Muscle of leg (tissue), 16 donors: ENCODE data around the gene PTPN6. TPM values are rescaled to one million over a fixed set of nuclear protein-coding genes. Genes with fewer than 3 reads are reported as not detected.
A peak's percentile ranks its signal among the peaks of the same experiment; 100 is the strongest.
"Not testable (repeated sequence)": the region's sequence is repeated elsewhere in the genome, so short reads cannot be mapped to it uniquely, and the experiment has no call there.

Experiments
- DNase-seq: peaks from one replicate; pipeline ENCODE4 v3.0.0; 2013
- H3K27ac ChIP-seq: one replicate; pipeline ENCODE4 v1.5.1; 2013; ENCODE audit warnings: mild to moderate bottlenecking, low read length, control low read depth
- H3K27me3 ChIP-seq: one replicate; pipeline ENCODE4 v1.6.1; 2013; ENCODE audit warnings: low read length; ENCODE audit not compliant: control insufficient read depth, insufficient read depth
- H3K36me3 ChIP-seq: one replicate; pipeline ENCODE4 v1.6.1; 2013; ENCODE audit warnings: low read length; ENCODE audit not compliant: control insufficient read depth, insufficient read depth
- H3K4me1 ChIP-seq: one replicate; pipeline ENCODE4 v1.6.1; 2013; ENCODE audit warnings: low read length; ENCODE audit not compliant: control insufficient read depth, insufficient read depth
- H3K4me3 ChIP-seq: one replicate; pipeline ENCODE4 v1.5.1; 2013; ENCODE audit warnings: low read length, control low read depth
- H3K9me3 ChIP-seq: replicated peaks from 2 replicates; pipeline ENCODE4 v1.6.1; 2013; ENCODE audit warnings: low read depth, low read length; ENCODE audit not compliant: control insufficient read depth
- WGBS: methylation state at CpG from one replicate; pipeline ENCODE4 v1.1.5; 2013; ENCODE audit warnings: missing lambda C conversion rate; ENCODE audit not compliant: insufficient coverage; 5-methylcytosine and 5-hydroxymethylcytosine counted together
- long read RNA-seq, 11 donors: transcript quantifications; one replicate each; lab custom pipeline, GENCODE V29; 2026
- polyA plus RNA-seq, 8 donors: library from polyadenylated mRNA; unstranded; fragments of 120-200 nt; gene quantifications; one replicate each; pipeline versions ENCODE4 v1.2.1 to v1.2.3, GENCODE V29; 2013; ENCODE audit warnings: inconsistent platforms in 1 of 8, low replicate concordance in 1 of 8; ENCODE audit not compliant: insufficient read length in 8 of 8, insufficient read depth in 1 of 8
- total RNA-seq: library from RNA; stranded (reverse); fragments of 120-200 nt; gene quantifications from one replicate; pipeline ENCODE4 v1.2.4, GENCODE V29; 2013

Gene PTPN6
- 5.8 TPM for total RNA-seq
- 1 to 10 TPM; 4.0 to 8.1 (median 6.0) TPM for polyA plus RNA-seq
- long read RNA-seq, donor 1, result 0 reads
- long read RNA-seq, donor 2, result 0 reads
- long read RNA-seq, donor 3, partial matches to known transcripts, result 0 of 1 reads
- long read RNA-seq, donor 3, other reads (novel, unspliced or antisense), result 0 of 1 reads
- long read RNA-seq, donor 4, partial matches to known transcripts, result 0 of 3 reads
- long read RNA-seq, donor 4, other reads (novel, unspliced or antisense), result 0 of 3 reads
- long read RNA-seq, donor 5, partial matches to known transcripts, result 0 of 1 reads
- long read RNA-seq, donor 5, other reads (novel, unspliced or antisense), result 0 of 1 reads
- long read RNA-seq, donor 6, result 0 reads
- long read RNA-seq, donor 7, result 0 reads
- long read RNA-seq, donor 8, partial matches to known transcripts, result 173 of 249 reads
- long read RNA-seq, donor 8, other reads (novel, unspliced or antisense), result 76 of 249 reads
- long read RNA-seq, donor 9, result 0 reads
- long read RNA-seq, donor 10, partial matches to known transcripts, result 0 of 2 reads
- long read RNA-seq, donor 10, other reads (novel, unspliced or antisense), result 0 of 2 reads
- long read RNA-seq, donor 11, result 0 reads

DNA sequence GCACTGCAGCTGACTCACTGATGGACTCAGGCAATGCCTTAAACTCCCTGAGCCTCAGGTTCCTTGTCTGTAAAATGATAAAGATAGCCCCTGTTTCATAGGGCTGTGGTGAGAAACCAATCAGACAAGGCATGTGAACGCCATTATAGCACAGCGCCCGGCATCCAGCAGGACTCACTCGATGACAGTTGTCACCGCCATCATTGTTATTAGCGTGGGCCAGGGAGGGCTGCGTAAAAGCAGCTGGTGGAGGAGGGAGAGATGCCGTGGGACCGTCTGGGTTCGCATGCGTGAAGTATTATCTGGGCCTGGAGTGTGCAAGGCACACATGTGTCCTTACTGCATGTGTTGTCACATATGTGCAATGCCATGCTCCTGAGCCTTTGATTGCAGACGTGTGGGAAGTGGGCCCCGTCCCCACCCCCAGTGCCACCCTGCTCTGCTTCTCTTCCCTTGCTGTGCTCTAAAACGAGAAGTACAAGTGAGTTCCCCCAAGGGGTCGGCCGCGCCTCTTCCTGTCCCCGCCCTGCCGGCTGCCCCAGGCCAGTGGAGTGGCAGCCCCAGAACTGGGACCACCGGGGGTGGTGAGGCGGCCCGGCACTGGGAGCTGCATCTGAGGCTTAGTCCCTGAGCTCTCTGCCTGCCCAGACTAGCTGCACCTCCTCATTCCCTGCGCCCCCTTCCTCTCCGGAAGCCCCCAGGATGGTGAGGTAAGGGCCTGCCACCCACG is at the start of gene PTPN6:
PTPN6 (plus strand) TSS at position 546 of the 730 bp plus-strand sequence; CDS start at position 703, 157 bp downstream.
- H3K4me1 ChIP-seq, result peaks cover 33% of the 10 kb centered on the region
- H3K27me3 ChIP-seq, result peaks cover 2% of the 10 kb centered on the region
- WGBS, result 66% methylated on average over 25 of the region's 25 CpGs
- H3K9me3 ChIP-seq, result no peaks in the 10 kb centered on the region
- H3K36me3 ChIP-seq, result peaks cover 5% of the 10 kb centered on the region
- H3K4me3 ChIP-seq, result peak within 1 kb of the TSS; percentile 41
- DNase-seq, result peak; percentile 62
- peak within 1 kb of the TSS; percentile 77 for H3K27ac ChIP-seq

DNA sequence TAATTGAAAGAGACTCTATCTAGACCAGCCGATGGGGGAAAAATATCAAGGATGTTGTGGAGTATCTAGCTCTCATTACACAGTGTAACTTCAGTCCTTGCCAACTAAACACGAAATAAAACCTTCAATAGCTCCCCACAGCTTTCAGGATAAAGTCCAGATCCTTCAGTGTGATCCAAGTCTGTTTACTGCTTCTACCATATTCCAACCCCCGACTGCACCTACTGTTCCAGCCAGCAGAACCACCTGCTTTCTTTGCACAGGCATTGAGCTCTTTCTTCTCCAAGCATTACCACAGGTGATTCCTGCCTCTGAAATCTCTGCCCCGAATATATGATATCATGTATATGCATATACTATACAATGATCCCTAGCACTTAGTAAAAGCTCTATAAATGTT is 48.7 kb upstream of the PTPN6 start:
- 75% methylated on average over 1 of the region's 4 CpGs for WGBS
- H3K27me3 ChIP-seq, result no peaks in the 10 kb centered on the region
- peaks cover 13% of the 10 kb centered on the region for H3K4me1 ChIP-seq
- no peaks in the 10 kb centered on the region for H3K9me3 ChIP-seq
- no peak for DNase-seq
- no peak overlapping the region for H3K27ac ChIP-seq
- H3K4me3 ChIP-seq, result no peak overlapping the region
- no peaks in the 10 kb centered on the region for H3K36me3 ChIP-seq

DNA sequence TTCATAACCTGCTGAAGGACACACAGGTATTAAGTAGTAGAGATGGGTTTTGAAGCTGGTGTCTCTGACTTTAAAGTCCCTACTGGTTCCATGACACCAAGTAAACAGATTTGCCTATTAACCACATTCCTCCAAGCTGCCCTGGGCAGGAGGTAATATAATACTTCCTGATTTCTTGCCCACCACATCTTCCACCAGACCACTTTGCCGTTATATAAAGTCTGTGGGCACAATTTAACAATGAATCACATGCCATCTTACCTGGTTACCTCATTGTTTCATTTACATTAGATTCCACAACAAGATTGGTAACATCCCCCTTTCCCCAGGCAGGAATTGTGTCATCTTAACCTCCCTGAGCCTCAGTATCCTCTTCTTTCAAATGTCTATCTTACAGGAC is 47.4 kb upstream of the PTPN6 start:
- Histone ChIP-seq H3K4me1 (peaks cover 13% of the 10 kb centered on the region), H3K9me3 (no peaks in the 10 kb centered on the region), H3K27me3 (no peaks in the 10 kb centered on the region), H3K36me3 (peaks cover 6% of the 10 kb centered on the region), H3K27ac (no peak overlapping the region), H3K4me3 (no peak overlapping the region)
- DNase-seq, result no peak
- WGBS, result 78% methylated on average over 1 of the region's 1 CpG

DNA sequence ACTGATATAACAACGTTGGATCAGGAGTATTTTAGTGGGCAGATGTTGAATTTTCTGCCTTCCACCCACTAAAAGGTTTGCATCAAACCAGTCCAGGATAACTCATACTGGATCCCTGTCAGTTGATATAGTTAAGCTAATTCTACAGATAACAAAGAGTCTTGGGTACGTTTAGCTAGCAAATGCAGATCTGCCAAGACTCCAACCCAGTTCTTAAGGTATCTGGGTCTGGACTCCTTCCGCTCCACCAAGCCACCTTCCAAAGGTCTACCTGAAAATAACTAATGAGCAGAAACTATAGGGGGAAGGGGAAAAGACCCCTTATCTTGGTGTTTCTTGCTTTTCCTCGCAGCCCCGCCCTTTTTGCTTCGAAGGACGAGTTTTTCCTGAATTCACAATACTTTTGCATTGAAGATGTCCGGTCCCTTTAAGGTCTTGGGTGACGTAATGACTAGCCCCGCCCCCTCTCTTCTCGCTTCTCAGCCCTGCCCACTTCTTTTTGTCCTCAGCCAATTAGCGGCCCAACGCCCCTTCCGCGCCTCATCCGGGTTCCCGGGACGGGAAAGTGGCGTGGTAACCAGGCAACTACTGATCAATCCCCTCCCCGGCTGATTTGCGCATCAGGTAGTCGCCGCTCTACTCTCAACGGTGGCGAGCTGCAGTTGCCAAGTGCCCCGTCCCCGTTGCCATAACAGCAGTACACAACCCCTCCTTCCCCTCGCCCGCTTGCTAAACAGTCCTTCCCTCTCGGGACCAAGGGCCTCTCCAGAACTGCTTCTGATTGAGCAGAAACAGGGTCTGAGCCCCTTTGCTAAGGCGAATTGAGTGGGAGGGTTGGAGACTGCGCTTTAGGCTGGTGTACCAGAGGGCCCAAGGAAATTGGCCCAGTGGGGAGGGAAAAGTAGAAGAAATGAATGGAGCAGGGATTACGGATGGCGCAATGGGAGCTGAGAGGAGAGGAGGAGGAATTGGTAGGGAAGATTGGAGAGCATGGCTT is 46.6 kb upstream of the PTPN6 start, which contains the start of gene LRRC23:
LRRC23 (plus strand) TSS at position 543 of the 997 bp plus-strand sequence. CDS start 812 bp downstream, outside the sequence.
- peak; percentile 99 for DNase-seq
- Histone ChIP-seq H3K4me1 (peaks cover 13% of the 10 kb centered on the region), H3K9me3 (no peaks in the 10 kb centered on the region), H3K27me3 (no peaks in the 10 kb centered on the region), H3K27ac (peak within 1 kb of the TSS; percentile 89), H3K4me3 (peak within 1 kb of the TSS; percentile 73), H3K36me3 (peaks cover 6% of the 10 kb centered on the region)
- WGBS, result 1% methylated on average over 25 of the region's 34 CpGs

DNA sequence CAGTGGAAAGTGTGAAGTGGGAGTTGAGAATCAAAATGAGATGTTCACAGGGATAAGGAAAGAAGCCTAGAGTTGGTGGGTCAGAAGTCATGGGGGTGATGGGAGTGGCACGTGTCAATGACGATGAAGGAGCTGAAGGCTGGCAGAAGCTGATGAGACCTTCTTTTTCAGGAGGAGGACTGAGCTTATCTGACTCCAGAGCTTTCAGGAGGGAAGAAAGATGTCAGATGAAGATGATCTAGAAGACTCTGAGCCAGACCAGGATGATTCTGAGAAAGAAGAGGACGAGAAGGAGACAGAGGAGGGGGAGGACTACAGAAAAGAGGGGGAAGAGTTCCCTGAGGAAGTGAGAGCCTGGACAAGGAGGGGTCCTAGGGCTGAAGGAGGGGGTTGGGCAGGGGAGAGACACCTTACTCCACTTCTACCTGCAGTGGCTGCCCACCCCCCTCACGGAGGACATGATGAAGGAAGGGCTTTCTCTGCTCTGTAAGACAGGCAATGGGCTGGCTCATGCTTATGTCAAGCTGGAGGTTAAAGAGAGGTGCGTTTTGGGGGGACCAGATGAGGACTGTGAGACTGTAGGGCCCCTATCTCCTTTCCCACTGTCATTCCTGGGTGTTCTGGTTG is 45.6 kb upstream of the PTPN6 start:
- H3K4me1 ChIP-seq, result peaks cover 13% of the 10 kb centered on the region
- no peaks in the 10 kb centered on the region for H3K9me3 ChIP-seq
- no peaks in the 10 kb centered on the region for H3K27me3 ChIP-seq
- H3K36me3 ChIP-seq, result peaks cover 6% of the 10 kb centered on the region
- H3K27ac ChIP-seq, result peak overlapping the region; percentile 89
- peak overlapping the region; percentile 73 for H3K4me3 ChIP-seq
- WGBS, result 50% methylated on average over 3 of the region's 5 CpGs
- no peak for DNase-seq

DNA sequence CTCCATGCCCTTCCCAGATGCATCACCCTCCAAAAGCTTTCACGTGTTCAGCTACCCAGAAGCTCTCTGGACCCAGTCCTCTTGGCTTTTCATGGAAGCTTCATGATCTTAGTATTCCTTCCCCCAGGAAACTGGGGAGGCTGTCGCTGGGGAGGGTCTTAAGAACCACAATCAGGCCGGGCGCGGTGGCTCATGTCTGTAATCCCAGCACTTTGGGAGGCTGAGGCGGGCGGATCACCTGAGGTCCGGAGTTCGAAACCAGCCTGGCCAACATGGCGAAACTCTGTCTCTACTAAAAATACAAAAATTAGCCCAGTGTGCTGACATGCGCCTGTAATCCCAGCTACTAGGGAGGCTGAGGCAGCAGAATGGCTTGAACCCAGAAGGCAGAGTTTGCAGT is 43.0 kb upstream of the PTPN6 start:
- H3K27ac ChIP-seq, H3K9me3 ChIP-seq, DNase-seq, H3K4me3 ChIP-seq, H3K36me3 ChIP-seq: not testable (repeated sequence)
- H3K4me1 ChIP-seq, result peaks cover 13% of the 10 kb centered on the region
- WGBS, result over 99% methylated on average over 8 of the region's 11 CpGs
- peaks cover 14% of the 10 kb centered on the region for H3K27me3 ChIP-seq

DNA sequence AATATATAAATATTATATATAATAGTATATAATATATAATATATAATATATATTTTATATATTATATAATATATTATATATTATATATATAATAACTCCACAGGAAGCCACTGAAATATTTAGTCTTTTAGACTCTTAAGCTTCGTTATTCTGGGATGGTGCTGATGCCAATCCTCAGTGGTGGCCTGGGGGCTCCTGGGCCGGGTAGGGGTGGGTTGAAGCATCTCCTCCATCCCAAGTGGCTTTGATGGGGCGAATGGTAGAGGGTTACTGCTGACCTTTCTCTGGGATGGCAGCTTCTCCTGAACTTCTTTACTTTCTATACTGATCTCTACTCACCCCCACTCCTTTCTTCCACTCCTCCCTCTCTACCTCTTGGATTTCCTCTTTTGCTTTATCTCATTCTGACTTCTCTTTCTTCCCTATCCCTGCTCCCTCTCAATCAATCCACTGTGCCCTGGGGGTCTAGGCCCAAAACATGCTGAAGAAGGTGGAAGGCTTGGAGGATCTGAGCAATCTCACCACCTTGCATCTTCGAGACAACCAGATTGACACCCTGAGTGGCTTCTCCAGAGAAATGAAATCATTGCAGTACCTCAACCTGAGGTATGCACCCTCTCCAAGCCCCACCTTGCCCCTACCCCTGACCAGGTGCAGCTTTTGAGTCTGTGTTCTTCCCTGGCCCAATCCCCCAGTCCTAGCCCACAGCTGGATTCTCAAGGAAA is 41.6 kb upstream of the PTPN6 start:
- no peak for DNase-seq
- H3K36me3 ChIP-seq, result peaks cover 6% of the 10 kb centered on the region
- no peak overlapping the region for H3K27ac ChIP-seq
- no peaks in the 10 kb centered on the region for H3K9me3 ChIP-seq
- H3K27me3 ChIP-seq, result peaks cover 25% of the 10 kb centered on the region
- no peak overlapping the region for H3K4me3 ChIP-seq
- WGBS, result 94% methylated on average over 3 of the region's 4 CpGs
- H3K4me1 ChIP-seq, result peaks cover 14% of the 10 kb centered on the region

DNA sequence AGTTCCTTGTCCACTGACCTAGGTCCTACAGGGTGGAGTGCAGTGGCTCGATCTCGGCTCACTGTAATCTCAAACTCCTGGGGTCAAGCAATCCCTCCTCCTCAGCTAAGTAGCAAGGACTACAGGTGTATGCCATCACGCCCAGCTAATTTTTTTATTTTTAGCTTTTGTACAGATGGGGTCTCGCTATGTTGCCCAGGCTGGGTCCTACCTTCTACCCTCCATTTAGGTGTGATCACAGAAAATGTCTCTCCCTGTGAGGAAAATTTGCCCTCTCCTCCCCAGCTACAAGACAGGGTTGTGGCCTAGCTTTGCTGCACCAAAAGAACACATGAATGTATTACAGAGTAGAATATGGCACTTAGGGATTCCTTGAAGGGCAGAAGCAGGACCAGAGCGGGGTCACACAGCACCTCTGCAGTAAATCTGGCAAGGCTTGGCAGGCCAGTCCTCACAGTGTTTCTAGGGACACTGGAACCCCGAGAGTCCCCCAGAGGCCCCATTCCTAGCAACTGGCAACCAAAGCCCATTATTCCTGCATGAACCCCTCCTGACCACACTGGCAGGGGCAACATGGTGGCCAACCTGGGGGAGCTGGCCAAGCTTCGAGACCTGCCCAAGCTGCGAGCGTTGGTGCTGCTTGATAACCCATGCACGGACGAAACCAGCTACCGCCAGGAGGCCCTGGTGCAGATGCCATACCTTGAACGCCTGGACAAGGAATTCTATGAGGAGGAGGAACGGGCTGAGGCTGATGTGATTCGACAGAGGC is 38.8 kb upstream of the PTPN6 start:
- DNase-seq, result no peak
- Histone ChIP-seq H3K27ac (no peak overlapping the region), H3K9me3 (no peaks in the 10 kb centered on the region), H3K27me3 (peaks cover 36% of the 10 kb centered on the region), H3K4me1 (peaks cover 13% of the 10 kb centered on the region), H3K36me3 (peaks cover 6% of the 10 kb centered on the region), H3K4me3 (no peak overlapping the region)
- 85% methylated on average over 11 of the region's 15 CpGs for WGBS
